ENCODE measurements around the gene PCCB.
"Not testable (repeated sequence)": the region's sequence is repeated elsewhere in the genome, so short reads cannot be mapped to it uniquely, and the experiment has no call there.

Gene PCCB

DNA sequence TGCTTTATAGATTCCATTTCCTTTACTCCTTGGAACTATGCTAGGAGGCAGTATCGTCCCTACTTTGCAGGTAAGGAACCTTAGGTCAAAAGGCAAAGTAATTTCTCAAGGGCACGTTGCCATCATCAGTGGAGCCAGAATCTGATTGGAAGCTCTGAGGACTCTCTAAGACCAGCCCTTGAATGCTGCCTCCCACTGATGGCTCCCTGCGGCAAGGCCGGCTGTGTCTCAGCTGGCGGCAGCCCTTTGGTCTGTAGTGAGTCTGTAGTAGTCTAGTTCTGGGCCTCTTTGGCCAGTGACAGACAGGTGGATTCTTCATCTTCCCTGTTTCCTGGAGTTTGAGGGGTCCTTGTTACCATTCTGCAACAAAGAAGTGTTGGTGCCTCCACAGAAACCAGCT is 76.2 kb downstream of the PCCB start:
- DNase-seq (ENCODE audit: low read depth in 2 of 2) = no peak

DNA sequence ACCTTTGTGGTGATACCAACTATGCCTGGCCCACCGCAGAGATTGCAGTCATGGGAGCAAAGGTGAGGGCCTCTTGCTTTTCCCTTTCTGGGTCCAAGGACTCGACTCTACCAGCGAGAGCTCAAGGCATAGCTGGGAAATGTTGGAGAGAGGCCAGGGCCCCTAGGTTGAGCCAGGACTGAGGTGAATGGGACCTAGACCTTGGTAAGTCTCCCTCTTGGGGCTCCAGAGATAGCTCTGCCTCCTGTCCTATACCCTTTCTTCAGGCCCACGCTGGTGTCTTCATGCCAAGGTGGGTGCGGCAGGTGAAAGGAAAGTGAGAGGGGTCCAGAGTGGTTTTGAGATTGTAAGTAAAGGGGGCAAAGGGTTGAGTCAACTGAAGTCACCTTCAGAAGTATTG is 77.5 kb downstream of the PCCB start:
- no peak for DNase-seq (ENCODE audit: low read depth in 2 of 2)

DNA sequence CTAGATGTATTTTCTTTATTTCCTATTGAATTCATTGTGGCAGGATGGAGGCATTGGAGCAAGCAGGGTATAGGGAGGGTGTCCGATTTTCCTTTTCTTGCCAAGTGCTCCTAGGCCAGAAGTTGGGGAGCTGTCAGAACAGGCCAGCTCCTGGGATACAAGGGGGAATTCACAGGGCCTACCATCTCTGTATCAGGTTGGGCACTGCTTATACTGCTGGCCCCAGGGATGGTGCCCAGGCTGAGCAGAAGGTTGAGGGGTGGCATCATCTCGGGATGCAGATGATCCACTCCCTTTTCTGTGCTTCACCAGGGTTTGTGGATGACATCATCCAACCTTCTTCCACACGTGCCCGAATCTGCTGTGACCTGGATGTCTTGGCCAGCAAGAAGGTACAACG is 79.5 kb downstream of the PCCB start:
- no peak for DNase-seq (ENCODE audit: low read depth in 2 of 2)

DNA sequence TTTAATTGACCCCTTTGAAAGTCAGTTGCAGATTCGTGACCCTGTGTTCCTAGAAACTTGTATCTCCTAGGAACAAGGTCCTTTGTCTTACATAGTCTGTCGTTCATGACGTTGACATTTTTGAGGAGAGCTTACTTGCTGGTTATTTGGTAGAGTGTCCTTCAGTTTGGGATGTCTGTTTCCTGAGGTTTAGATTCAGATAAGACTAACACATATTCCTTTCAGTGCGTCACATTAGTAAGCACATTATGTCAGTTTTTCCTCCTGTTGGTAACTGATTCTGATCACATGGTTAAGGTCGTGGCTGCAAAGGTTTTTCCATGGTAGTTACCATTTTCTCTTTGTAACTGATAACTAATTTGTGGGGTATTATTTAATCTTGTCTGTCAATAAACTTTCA is 80.8 kb downstream of the PCCB start:
- DNase-seq (ENCODE audit: low read depth in 2 of 2) = no peak

DNA sequence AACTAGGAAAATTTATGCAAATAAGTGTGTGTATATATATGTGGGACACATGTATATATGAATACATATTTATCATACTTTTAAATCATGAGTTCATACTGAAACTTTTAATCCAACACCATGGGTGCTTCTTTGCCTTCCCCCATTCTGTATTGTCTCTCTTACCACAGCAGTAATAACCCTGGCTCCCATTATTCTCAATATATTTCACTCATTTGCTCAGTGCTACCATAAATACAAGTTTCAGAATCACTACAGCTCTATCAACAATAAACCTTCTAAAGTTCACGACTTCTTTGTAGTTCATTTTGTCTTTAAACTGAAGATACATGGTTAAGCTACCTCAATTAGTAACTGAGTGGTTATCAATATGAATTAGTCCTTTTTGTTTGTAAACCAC is 82.2 kb downstream of the PCCB start:
- no peak for DNase-seq (ENCODE audit: low read depth in 2 of 2)

DNA sequence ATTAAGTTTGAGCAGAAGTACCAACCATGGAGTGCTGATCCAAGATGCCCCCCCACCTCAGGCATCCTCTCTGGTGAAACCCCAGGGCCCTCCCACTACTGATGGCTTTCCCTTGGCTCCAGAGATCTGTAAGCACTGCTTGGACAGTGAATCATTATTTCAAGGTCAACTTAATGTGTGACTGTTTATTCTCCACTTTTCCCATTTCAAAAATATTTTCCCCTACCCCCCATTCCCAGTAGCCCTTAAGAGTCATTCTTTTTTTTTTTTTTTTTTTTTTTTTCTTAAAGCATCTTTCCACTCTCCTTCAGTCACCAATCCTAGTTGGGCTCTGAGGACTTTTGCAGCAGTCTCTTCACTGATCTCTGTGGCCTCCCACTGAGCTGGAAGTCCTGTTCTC is 82.6 kb downstream of the PCCB start:
- DNase-seq (ENCODE audit: low read depth in 2 of 2) = no peak

DNA sequence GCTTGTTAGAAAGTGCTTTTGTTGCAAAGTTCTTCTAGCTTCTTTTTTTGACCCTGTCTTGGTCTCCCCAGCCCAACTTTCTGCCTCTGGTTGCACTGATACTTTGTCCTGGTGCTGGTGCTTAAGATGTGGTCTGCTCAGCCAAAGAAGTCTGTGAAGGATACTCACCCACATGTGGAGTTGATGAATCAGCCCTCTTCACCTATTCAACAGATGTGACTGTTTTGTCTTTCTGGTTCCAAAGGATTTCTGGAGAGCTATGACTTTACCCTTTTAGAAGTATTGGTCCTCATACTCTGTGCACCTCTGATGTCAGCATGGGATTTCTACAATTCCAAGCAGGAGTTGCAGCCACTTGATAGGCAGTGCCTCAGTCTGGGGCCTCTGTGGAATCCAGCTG is 84.1 kb downstream of the PCCB start:
- no peak for DNase-seq (ENCODE audit: low read depth in 2 of 2)

DNA sequence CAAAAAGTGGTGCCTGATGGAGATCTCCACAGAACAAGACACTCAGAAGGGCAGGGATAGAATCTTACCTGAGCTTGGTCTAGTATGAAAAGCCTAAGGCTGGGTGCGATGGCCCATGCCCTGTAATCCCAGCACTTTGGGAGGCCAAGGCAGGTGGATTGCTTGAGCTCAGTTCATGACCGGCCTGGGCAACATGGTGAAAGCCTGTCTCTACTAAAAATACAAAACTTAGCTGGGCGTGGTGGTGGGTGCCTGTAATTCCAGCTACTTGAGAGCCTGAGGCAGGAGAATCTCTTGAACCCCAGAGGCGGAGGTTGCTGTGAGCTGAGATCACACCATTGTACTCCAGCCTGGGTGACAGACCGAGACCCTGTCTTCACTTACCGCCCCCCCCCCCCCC is 84.6 kb downstream of the PCCB start:
- DNase-seq (ENCODE audit: low read depth in 2 of 2) = not testable (repeated sequence)

DNA sequence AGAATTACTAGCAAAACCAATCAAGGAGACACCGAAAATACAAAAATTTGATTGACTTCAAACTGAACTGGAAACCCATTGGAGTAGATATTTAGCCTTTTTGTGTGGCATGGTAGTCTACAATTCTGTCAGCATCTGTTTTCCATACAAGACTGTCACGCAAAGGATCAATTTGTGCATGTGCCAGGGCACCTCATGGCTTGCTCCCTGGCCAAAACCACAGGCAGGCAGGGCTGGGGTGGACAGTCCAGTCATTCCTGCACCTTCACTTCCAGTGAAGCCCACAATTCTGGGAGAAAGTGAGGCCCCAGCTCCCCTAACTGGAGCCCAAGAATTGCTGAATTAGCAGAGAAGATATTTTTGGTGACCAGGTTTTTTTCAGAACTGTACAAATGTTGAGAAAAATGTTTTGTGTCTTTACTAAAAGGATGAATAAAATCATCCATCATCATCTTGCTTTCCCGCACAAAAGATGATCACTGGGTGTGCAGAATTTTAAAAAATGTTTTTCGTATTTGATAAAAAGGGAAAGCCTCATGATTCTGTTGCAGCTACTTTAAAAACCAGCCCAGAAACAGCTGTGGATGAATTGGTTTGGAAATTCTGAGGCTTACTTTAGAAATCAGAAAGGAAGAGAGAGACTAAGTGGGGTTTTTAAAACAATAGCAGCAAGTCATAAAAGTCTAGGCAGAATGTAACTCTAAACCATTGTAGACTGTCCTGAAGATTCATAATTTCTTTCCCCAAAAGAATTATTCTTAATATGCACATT is 86.4 kb downstream of the PCCB start:
- no peak for DNase-seq (ENCODE audit: low read depth in 2 of 2)

DNA sequence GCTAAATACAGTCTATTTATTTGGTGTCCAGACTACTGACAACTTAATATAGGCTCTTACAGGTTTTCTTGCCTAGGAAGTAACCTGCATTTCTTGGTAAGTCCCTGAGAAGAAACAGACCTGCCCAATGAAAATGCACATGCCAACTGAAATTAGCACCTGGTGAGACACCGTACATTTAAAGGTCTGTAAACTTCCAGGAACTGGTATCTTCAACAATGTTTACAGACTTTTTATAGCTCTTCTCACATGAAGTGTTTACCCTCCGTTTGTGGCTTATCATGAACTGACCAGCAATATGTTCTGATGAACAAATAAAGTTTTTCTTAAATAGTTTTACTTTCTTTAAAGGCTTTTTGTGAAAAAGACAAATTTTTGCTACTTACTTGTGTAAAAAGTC is 93.3 kb downstream of the PCCB start:
- DNase-seq (ENCODE audit: low read depth in 2 of 2) = no peak

DNA sequence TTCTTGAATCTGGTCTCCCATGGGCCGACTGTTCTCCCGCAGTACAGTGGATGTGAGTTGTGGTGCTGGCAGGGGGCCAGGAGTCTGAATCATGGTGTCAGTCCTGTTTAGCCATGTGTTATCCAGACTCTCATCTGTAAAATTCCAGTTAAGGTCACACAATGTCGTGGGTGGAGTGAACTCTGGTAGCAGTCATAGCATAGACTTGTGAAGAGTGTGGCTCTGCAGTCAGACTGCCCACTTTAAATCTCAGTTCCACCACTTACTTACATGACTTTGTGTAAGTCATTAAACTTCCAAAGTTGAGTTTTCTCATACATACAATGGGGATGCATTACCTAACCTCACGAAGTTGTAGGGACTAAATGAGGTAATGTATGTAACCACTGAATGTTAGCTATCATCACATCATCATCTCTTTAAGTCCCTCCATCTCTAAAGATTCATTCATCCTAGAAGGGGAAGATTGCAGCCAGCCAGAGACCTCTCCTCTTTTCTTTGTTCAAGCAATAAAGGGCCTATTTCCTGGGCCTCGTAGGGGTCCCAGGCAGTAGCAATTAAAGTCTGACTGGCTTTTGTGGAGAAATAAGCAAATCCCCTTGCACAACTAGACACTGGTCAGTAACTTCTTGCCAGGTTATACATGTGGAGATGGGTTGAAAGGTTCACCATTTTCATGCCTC is 93.9 kb downstream of the PCCB start:
- peak; percentile 79 to 82 for DNase-seq (ENCODE audit: low read depth in 2 of 2)

DNA sequence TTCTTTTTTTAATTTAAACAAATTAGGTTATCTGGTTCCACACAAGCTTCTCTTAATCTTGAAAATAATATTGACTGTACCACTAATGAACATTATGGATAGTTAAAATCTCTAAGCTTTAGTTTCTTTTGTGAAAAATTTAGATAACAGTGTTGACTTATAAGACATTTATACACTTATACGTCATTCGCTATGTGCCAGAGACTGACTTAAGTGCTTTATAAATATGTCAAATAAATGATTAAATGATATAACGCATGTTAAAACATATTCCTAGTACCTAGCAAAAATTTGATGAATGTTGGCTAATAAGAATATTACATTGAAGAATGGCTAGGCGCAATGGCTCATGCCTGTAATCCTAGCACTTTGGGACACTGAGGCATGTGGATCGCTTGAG is 96.3 kb downstream of the PCCB start:
- DNase-seq (ENCODE audit: low read depth in 2 of 2) = no peak

DNA sequence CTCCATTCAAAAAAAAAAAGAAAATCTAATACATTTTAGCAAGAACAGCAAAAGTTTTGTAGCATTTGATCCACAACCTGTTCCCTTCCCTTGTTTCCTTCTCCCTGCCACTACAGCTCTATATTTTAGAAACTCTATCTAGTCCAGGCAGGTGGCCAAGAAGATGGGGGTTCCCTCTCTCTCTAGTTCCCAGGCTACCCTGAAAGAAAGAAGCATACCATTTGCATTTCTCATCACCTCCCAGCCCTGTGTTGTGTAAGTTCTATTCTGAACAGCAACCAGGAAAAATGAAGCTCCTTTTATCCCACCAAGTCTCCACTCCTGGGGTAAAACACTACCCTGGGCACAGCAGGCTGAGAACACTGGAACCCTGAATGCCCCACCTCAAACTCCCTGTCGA is 100.0 kb downstream of the PCCB start:
- DNase-seq (ENCODE audit: low read depth in 2 of 2) = peak; percentile 93

DNA sequence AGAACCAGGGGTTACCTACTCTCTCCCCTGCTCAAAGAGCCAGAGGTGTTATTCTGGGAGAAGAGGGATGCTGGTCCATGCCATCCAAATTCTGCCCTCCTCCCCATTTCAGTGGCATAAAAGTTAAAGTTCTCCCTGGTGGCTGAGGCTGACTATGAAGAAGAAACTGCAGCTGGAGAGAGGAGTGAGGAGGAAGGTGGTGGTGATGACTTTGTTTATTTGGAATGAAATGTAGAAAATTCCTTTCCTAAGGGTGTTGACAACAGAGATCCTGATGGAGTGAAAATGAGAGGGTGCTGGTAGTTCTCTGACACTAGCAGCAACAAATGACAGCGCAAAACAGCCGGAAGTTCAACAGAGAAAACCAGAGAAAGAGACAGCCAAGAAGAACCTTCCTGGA is 100.4 kb downstream of the PCCB start:
- peak; percentile 63 to 68 for DNase-seq (ENCODE audit: low read depth in 2 of 2)

DNA sequence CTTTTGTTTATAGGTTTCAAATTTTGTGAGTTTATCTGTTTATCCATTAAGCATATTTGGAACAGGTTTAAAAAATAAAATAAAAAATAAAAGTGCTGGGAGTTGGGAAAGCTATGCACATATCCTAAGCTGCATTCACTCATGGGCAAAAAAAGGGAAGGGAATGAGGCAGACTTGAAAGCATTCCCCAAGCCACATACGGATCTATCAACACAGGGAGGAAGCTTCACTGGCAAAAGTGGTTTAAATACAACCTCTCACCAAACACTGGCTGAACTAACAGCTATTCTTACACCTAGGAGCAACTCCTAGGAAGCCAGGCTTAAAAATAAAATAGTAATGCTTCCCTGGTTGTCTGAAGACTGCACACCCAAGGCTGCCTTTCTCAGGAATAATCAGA is 101.2 kb downstream of the PCCB start:
- DNase-seq (ENCODE audit: low read depth in 2 of 2) = no peak

DNA sequence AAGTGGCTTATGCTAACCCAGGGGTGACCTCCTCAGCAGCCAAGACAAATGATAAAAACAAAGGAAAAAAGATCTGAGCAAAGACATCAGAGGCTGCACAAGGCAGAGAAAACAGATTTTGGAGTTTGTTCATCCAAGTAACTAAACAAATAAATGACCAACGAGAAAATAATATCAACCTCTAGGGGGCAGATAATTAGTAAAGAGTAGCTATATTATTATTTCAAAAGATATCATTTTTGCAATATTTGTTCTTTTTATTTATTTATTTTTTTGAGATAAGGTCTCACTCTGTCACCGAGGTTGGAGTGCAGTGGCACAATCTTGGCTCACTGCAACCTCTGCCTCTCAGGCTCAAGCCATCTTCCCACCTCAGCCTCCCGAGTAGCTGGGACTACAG is 101.8 kb downstream of the PCCB start:
- no peak for DNase-seq (ENCODE audit: low read depth in 2 of 2)

DNA sequence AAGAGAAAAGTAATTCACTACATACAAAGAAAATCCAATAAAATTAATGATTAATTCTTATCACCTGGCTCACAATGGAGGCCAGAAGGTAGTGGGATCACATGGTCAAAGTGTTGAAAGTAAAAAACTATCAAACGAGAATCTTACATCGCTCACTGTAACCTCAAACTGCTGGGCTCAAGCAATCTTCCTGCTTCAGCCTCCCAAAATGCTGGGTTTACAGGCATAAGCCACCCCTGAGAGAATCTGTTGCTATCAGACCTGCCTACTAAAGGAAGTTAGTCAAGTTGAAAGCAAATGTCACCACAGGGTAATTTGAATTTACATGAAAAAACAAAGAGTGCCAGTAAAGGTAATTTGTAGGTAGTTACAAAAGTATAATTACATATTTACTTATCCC is 103.3 kb downstream of the PCCB start:
- DNase-seq (ENCODE audit: low read depth in 2 of 2) = no peak

DNA sequence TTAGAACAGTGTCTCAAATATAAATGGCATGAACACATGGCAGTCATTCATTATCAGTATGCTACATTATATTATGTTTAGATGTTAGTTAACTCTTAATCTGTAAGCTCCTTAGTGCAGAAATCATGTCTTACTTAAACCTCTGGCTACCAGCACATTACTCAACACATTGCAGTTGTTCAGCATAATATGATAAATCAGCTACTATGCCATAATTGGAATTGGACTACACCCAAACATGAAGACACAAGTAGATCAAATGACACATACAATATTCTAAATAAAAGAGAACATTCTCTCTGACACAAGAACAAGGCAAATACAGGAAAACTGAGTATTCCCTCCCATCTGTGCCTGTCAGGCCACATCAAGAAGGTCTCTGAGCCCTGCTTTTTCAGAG is 116.1 kb downstream of the PCCB start:
- peak; percentile 39 to 54 for DNase-seq (ENCODE audit: low read depth in 2 of 2)

DNA sequence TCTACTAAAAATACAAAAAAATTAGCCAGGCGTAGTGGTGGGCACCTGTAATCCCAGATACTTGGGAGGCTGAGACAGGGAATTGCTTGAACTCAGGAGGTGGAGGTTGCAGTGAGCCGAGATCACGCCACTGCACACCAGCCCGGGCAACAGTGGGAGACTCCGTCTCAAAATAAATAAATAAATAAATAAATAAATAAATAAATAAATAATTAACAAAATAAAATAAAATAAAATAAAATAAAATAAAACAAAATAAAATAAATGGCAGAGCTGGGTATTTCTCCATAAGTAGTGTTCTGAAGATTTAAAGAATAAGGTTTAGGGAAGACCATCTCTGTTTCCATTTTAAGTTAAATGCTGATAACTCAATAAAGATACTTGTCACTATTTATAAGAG is 125.7 kb downstream of the PCCB start:
- not testable (repeated sequence) for DNase-seq (ENCODE audit: low read depth in 2 of 2)

DNA sequence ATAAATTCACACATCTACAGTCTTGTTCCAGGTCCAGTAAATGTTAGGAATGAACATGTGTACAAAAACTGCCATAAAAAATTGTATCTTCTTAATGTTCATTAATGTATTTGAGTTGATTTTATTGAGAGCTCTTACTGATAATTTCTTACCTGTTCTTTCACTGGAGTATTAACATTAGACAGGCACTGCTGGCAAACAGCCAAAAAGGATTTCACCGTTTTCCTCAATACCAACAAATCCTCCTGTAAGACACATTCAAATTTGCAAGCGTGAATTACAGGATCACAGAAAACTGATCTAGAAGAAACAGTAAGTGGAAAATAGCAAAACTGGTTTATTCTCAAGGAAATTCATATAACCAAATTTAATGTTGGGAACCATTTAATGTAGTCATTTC is 127.4 kb downstream of the PCCB start:
- DNase-seq (ENCODE audit: low read depth in 2 of 2) = no peak

DNA sequence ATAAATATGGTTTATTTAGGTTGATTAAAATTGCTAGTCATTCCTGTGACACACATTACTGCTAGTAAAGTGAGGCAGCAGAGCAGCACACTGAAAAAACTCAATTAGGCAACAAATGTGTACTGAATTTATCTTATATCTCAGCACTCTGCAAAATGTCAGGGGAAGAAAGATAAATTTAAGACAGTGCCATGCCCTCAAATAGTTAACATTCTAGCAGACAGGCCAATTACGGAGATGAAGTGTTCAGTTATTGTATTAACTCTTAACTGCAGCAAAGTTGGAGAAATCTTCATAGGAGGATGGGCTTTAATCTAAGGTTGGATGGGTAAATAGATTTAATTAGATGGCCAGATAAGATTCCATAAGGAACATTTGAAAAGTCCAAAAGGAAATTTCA is 127.9 kb downstream of the PCCB start:
- no peak for DNase-seq (ENCODE audit: low read depth in 2 of 2)
